Adrenal gland (tissue), 5 donors: Measurements from ENCODE around the gene GKN1.

Experiments
- POLR2A ChIP-seq, 2 donors: fragments of 450-650 bp; IDR thresholded peaks; one replicate each; pipeline ENCODE4 v1.6.1; 2017; ENCODE audit warnings: antibody characterized with exemption in 2 of 2, mild to moderate bottlenecking in 2 of 2, moderate library complexity in 1 of 2
- TF ChIP-seq, protein P1 (sequence below), 6 experiments: fragments of 450-650 bp in 4 of 6; fragments of 200-600 bp in 2 of 6; sonication (generic) in 1 of 6; IDR thresholded peaks; 1 replicate in 5 of 6; 2 replicates in 1 of 6; pipeline versions ENCODE4 v1.5.1 to v1.8.0; 2016 to 2021; ENCODE audit warnings: antibody characterized with exemption in 6 of 6, mild to moderate bottlenecking in 2 of 6, moderate library complexity in 1 of 6
- donor health status: DM: no; HTN: no; CAD: no.

- TF ChIP-seq, protein P1, sequence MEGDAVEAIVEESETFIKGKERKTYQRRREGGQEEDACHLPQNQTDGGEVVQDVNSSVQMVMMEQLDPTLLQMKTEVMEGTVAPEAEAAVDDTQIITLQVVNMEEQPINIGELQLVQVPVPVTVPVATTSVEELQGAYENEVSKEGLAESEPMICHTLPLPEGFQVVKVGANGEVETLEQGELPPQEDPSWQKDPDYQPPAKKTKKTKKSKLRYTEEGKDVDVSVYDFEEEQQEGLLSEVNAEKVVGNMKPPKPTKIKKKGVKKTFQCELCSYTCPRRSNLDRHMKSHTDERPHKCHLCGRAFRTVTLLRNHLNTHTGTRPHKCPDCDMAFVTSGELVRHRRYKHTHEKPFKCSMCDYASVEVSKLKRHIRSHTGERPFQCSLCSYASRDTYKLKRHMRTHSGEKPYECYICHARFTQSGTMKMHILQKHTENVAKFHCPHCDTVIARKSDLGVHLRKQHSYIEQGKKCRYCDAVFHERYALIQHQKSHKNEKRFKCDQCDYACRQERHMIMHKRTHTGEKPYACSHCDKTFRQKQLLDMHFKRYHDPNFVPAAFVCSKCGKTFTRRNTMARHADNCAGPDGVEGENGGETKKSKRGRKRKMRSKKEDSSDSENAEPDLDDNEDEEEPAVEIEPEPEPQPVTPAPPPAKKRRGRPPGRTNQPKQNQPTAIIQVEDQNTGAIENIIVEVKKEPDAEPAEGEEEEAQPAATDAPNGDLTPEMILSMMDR (IDR thresholded peaks at IDR 0.05), result no peak
- no peak for TF ChIP-seq POLR2A (IDR thresholded peaks at IDR 0.05)
These were observed 48.8 kb downstream of the GKN1 start for GRCh38 chr2:69023236-69023635.
